HepG2 (cell line): ENCODE measurements around the gene MEIOB. TPM values are rescaled to one million over a fixed set of nuclear protein-coding genes. Genes with fewer than 3 reads are reported as not detected.

Experiments
- CHCHD3 ChIP-seq: sonication (generic); formaldehyde crosslinking; IDR thresholded peaks from 2 replicates; pipeline ENCODE4 v1.8.0; 2022; ENCODE audit warnings: mild to moderate bottlenecking, missing genetic modification reagents, moderate library complexity
- CSRNP1 ChIP-seq: sonication (generic); formaldehyde crosslinking; IDR thresholded peaks from 2 replicates; pipeline ENCODE4 v1.8.1; 2023; ENCODE audit warnings: mild to moderate bottlenecking, missing genetic modification reagents
- FOXO4 ChIP-seq: sonication (generic); formaldehyde crosslinking; conservative IDR thresholded peaks from 2 replicates; pipeline ENCODE4 v1.8.1; 2023; ENCODE audit warnings: missing genetic modification reagents
- GMEB1 ChIP-seq: sonication (generic); formaldehyde crosslinking; IDR thresholded peaks from 2 replicates; pipeline ENCODE4 v1.5.1; 2020; ENCODE audit warnings: missing genetic modification reagents, mild to moderate bottlenecking, borderline replicate concordance
- JDP2 ChIP-seq: sonication (generic); formaldehyde crosslinking; IDR thresholded peaks from 2 replicates; pipeline ENCODE4 v1.8.1; 2022; ENCODE audit warnings: missing genetic modification reagents, borderline replicate concordance
- NFATC3 ChIP-seq: sonication (generic); formaldehyde crosslinking; IDR thresholded peaks from 2 replicates; pipeline ENCODE4 v1.5.1; 2020; ENCODE audit warnings: mild to moderate bottlenecking, missing genetic modification reagents
- NFRKB ChIP-seq: fragments of 450-650 bp; IDR thresholded peaks from 2 replicates; pipeline ENCODE4 v1.6.1; 2017
- NRL ChIP-seq: sonication (generic); formaldehyde crosslinking; IDR thresholded peaks from 2 replicates; pipeline ENCODE4 v1.5.0; 2020; ENCODE audit warnings: missing genetic modification reagents, mild to moderate bottlenecking, moderate library complexity, borderline replicate concordance
- RCOR2 ChIP-seq: IDR thresholded peaks from 2 replicates; pipeline ENCODE4 v1.6.1; 2016; ENCODE audit warnings: missing biosample characterization, missing genetic modification reagents
- SAP130 ChIP-seq: IDR thresholded peaks from 2 replicates; pipeline ENCODE4 v1.6.1; 2016; ENCODE audit warnings: low read depth
- USF2 ChIP-seq, 2 experiments: sonication (generic) in 1 of 2; formaldehyde crosslinking in 1 of 2; IDR thresholded peaks; 2 replicates each; pipeline versions ENCODE4 v1.5.1 to v1.6.1; 2011 to 2020; ENCODE audit warnings: borderline replicate concordance in 1 of 2, low read depth in 1 of 2, low read length in 1 of 2, mild to moderate bottlenecking in 1 of 2, missing genetic modification reagents in 1 of 2, moderate library complexity in 1 of 2
- ZNF10 ChIP-seq: sonication (generic); formaldehyde crosslinking; IDR thresholded peaks from 2 replicates; pipeline ENCODE4 v1.4.0; 2020; ENCODE audit warnings: mild to moderate bottlenecking, low read depth, missing genetic modification reagents, borderline replicate concordance
- ZNF619 ChIP-seq: sonication (generic); formaldehyde crosslinking; IDR thresholded peaks from 2 replicates; pipeline ENCODE4 v1.4.0; 2020; ENCODE audit warnings: mild to moderate bottlenecking, missing genetic modification reagents
- ZNF780A ChIP-seq: sonication (generic); formaldehyde crosslinking; IDR thresholded peaks from 2 replicates; pipeline ENCODE4 v1.8.0; 2022; ENCODE audit warnings: mild to moderate bottlenecking, missing genetic modification reagents, moderate library complexity
- polyA plus RNA-seq, 8 experiments: library from polyadenylated mRNA; depleted of rRNA in 3 of 8; stranded (reverse) in 7 of 8; unstranded in 1 of 8; fragments of >200 nt; fragmentation: Illumina TruSeq in 4 of 8; extraction: Trizol in 4 of 8; gene quantifications; 2 replicates each; pipeline versions ENCODE4 v1.2.1 to v1.2.3, GENCODE V29; 2011 to 2016; ENCODE audit warnings: low read depth in 4 of 8, missing spikeins in 1 of 8, mixed read lengths in 1 of 8; ENCODE audit not compliant: insufficient read depth in 1 of 8
- total RNA-seq, 5 experiments: library from RNA; depleted of rRNA; stranded (reverse); fragments of >200 nt; fragmentation: Illumina TruSeq; extraction: Trizol; gene quantifications; 2 replicates each; pipeline ENCODE4 v1.2.3, GENCODE V29; 2016; ENCODE audit warnings: low read depth in 1 of 5
- TF ChIP-seq, protein P1 (sequence below): sonication (generic); formaldehyde crosslinking; IDR thresholded peaks from 2 replicates; pipeline ENCODE4 v1.5.1; 2020; ENCODE audit warnings: mild to moderate bottlenecking, missing genetic modification reagents, borderline replicate concordance

MEIOB gene
- total and polyA plus RNA-seq, 2 of the 13 experiments (the other 11 are each of a cell fraction or from before 2014, with no cell fraction given) = 0.17 TPM; not detected in 1

DNA sequence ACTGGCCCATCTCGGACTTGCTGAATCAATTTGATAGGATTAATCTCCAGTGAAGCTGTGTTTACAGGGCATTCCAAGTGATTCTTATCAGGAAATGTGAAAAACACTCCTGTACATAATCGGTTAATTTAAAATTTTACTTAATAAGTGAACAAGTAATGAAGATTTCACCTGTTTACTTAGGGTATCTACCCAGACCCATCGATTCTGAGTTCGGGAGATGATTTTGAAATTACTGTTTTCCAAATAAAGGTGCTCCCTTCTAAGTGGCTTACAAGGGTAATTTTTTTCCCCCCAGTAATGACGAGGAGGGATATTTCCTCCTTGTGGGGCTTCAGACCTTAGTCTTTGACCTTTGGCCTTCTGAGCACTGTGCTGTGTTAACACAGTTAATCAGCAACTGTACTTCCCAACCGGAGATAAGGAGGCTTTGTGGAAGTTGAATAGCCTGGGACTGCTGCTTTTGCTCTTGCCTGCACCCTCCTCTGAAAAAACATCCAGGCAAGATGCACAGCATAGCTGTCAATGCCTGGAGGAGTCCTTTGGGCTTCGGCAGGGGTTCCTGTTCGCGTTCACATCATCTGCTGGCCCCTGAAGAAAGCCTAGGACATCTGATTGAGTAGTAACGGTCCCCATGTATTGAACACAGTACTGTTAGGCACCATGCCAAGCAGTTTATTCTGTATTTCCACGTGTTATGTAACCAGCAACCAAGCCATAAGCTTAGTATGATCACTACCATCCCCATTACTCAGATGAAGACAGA lies 43.1 kb downstream of the MEIOB start (continued):
- TF ChIP-seq CSRNP1 = peak; percentile 54; the same call in 1 of the 2 replicates
- TF ChIP-seq RCOR2 (CRISPR knock-in tag) = peak; percentile 53; the same call in 1 of the 2 replicates
- no peak for TF ChIP-seq ZNF780A (CRISPR knock-in tag)
- TF ChIP-seq, protein P1, sequence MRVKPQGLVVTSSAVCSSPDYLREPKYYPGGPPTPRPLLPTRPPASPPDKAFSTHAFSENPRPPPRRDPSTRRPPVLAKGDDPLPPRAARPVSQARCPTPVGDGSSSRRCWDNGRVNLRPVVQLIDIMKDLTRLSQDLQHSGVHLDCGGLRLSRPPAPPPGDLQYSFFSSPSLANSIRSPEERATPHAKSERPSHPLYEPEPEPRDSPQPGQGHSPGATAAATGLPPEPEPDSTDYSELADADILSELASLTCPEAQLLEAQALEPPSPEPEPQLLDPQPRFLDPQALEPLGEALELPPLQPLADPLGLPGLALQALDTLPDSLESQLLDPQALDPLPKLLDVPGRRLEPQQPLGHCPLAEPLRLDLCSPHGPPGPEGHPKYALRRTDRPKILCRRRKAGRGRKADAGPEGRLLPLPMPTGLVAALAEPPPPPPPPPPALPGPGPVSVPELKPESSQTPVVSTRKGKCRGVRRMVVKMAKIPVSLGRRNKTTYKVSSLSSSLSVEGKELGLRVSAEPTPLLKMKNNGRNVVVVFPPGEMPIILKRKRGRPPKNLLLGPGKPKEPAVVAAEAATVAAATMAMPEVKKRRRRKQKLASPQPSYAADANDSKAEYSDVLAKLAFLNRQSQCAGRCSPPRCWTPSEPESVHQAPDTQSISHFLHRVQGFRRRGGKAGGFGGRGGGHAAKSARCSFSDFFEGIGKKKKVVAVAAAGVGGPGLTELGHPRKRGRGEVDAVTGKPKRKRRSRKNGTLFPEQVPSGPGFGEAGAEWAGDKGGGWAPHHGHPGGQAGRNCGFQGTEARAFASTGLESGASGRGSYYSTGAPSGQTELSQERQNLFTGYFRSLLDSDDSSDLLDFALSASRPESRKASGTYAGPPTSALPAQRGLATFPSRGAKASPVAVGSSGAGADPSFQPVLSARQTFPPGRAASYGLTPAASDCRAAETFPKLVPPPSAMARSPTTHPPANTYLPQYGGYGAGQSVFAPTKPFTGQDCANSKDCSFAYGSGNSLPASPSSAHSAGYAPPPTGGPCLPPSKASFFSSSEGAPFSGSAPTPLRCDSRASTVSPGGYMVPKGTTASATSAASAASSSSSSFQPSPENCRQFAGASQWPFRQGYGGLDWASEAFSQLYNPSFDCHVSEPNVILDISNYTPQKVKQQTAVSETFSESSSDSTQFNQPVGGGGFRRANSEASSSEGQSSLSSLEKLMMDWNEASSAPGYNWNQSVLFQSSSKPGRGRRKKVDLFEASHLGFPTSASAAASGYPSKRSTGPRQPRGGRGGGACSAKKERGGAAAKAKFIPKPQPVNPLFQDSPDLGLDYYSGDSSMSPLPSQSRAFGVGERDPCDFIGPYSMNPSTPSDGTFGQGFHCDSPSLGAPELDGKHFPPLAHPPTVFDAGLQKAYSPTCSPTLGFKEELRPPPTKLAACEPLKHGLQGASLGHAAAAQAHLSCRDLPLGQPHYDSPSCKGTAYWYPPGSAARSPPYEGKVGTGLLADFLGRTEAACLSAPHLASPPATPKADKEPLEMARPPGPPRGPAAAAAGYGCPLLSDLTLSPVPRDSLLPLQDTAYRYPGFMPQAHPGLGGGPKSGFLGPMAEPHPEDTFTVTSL (CRISPR knock-in tag) = peak; percentile 66; the same call in 1 of the 2 replicates
- 0 out of 2 replicates have a peak, but pooled peaks have one; percentile 37 for TF ChIP-seq GMEB1 (CRISPR knock-in tag)
- no peak for TF ChIP-seq ZNF619 (CRISPR knock-in tag)
- no peak for TF ChIP-seq JDP2
- TF ChIP-seq NFATC3 = no peak
- no peak for TF ChIP-seq FOXO4
- no peak for TF ChIP-seq NFRKB
- peak; percentile 94 for TF ChIP-seq SAP130 (CRISPR knock-in tag)
- TF ChIP-seq NRL = no peak
- TF ChIP-seq USF2 (IDR thresholded peaks at IDR 0.05; ENCODE audit: low read depth, low read length) = no peak
- TF ChIP-seq USF2 (CRISPR knock-in tag; IDR thresholded peaks at IDR 0.05; ENCODE audit: borderline replicate concordance) = peak; percentile 47; the same call in 1 of the 2 replicates
- no peak for TF ChIP-seq ZNF10 (CRISPR knock-in tag)
- TF ChIP-seq CHCHD3 (CRISPR knock-in tag) = no peak
